ENCODE measurements around the gene MAVS. TPM values are rescaled to one million over a fixed set of nuclear protein-coding genes. Genes with fewer than 3 reads are reported as not detected.

MAVS gene
- total RNA-seq, 1 experiment from 2014 or later: 31.7 TPM

GRCh38 chr20:3803854-3804253, 42.8 kb upstream of the MAVS start:
- no peak for DNase-seq (ENCODE audit: unreplicated experiment)
- Mint-ChIP-seq H3K27ac (ENCODE audit: low read depth, unreplicated experiment) (peak overlapping the region; percentile 73), H3K27me3 (ENCODE audit: insufficient read depth, unreplicated experiment) (no peaks in the 10 kb centered on the region), H3K36me3 (ENCODE audit: insufficient read depth, unreplicated experiment) (peaks cover 86% of the 10 kb centered on the region), H3K4me3 (ENCODE audit: unreplicated experiment) (peak overlapping the region; percentile 10), H3K4me1 (ENCODE audit: insufficient read depth, unreplicated experiment) (peaks cover 57% of the 10 kb centered on the region), H3K9me3 (ENCODE audit: unreplicated experiment) (no peaks in the 10 kb centered on the region)
- no TSS peak for BruUV-seq (replicated peaks)
- intact Hi-C loops (cut with micrococcal nuclease): no loop called here
- CTCF ChIA-PET: interaction anchor here (1.1 to 1.9 kb wide), 2 partner anchors 9 to 15 kb away, joined by 3 to 14 read pairs; partner anchors contain the start of gene AP5S1
- POLR2A ChIA-PET: interaction anchor here (0.7 to 1.8 kb wide), 3 partner anchors 8 to 63 kb away, joined by 3 to 8 read pairs (median 5); partner anchors contain the start of gene CENPB
- no peak for TF ChIP-seq CTCF (IDR thresholded peaks at IDR 0.05; ENCODE audit: unreplicated experiment)

- Mint-ChIP-seq H3K27me3 (ENCODE audit: insufficient read depth, unreplicated experiment) (no peaks in the 10 kb centered on the region), H3K27ac (ENCODE audit: low read depth, unreplicated experiment) (peak overlapping the region; percentile 73), H3K4me3 (ENCODE audit: unreplicated experiment) (peak overlapping the region; percentile 10), H3K9me3 (ENCODE audit: unreplicated experiment) (no peaks in the 10 kb centered on the region), H3K4me1 (ENCODE audit: insufficient read depth, unreplicated experiment) (peaks cover 57% of the 10 kb centered on the region), H3K36me3 (ENCODE audit: insufficient read depth, unreplicated experiment) (peaks cover 82% of the 10 kb centered on the region)
- intact Hi-C loops (cut with micrococcal nuclease): no loop called here
- ChIA-PET POLR2A (interaction anchor here (0.7 to 1.8 kb wide), 3 partner anchors 18 to 125 kb away, joined by 3 to 8 read pairs (median 4); partner anchors contain the start of gene CENPB), CTCF (interaction anchor here (0.6 to 1.9 kb wide), 3 partner anchors 9 to 15 kb away, joined by 3 to 14 read pairs (median 5); partner anchors contain the start of genes AP5S1 and CDC25B)
- TF ChIP-seq CTCF (IDR thresholded peaks at IDR 0.05; ENCODE audit: unreplicated experiment): no peak
- peak; percentile 86 for DNase-seq (ENCODE audit: unreplicated experiment)
- BruUV-seq (replicated peaks): no TSS peak
Observed at GRCh38 chr20:3804254-3804751, 42.3 kb upstream of the MAVS start.

- Mint-ChIP-seq H3K27me3 (ENCODE audit: insufficient read depth, unreplicated experiment) (no peaks in the 10 kb centered on the region), H3K9me3 (ENCODE audit: unreplicated experiment) (no peaks in the 10 kb centered on the region), H3K4me3 (ENCODE audit: unreplicated experiment) (no peak overlapping the region), H3K27ac (ENCODE audit: low read depth, unreplicated experiment) (peak overlapping the region; percentile 73), H3K36me3 (ENCODE audit: insufficient read depth, unreplicated experiment) (peaks cover 85% of the 10 kb centered on the region), H3K4me1 (ENCODE audit: insufficient read depth, unreplicated experiment) (peaks cover 57% of the 10 kb centered on the region)
- no peak for TF ChIP-seq CTCF (IDR thresholded peaks at IDR 0.05; ENCODE audit: unreplicated experiment)
- intact Hi-C loops (cut with micrococcal nuclease): no loop called here
- no TSS peak for BruUV-seq (replicated peaks)
- ChIA-PET POLR2A (interaction anchor here (0.7 to 1.8 kb wide), 3 partner anchors 19 to 125 kb away, joined by 4 to 8 read pairs (median 4); partner anchors contain the start of gene CENPB), CTCF (interaction anchor here (0.6 to 1.1 kb wide), 4 partner anchors 9 to 681 kb away, joined by 3 to 5 read pairs (median 4); partner anchors contain the start of gene CDC25B)
- DNase-seq (ENCODE audit: unreplicated experiment): no peak
Observed at GRCh38 chr20:3804781-3805180, 41.9 kb upstream of the MAVS start.

- Mint-ChIP-seq H3K27ac (ENCODE audit: low read depth, unreplicated experiment) (peak overlapping the region; percentile 94), H3K4me3 (ENCODE audit: unreplicated experiment) (peak overlapping the region; percentile 66), H3K9me3 (ENCODE audit: unreplicated experiment) (no peaks in the 10 kb centered on the region), H3K27me3 (ENCODE audit: insufficient read depth, unreplicated experiment) (no peaks in the 10 kb centered on the region), H3K4me1 (ENCODE audit: insufficient read depth, unreplicated experiment) (peaks cover 58% of the 10 kb centered on the region), H3K36me3 (ENCODE audit: insufficient read depth, unreplicated experiment) (peaks cover 67% of the 10 kb centered on the region)
- ChIA-PET POLR2A (interaction anchor here (0.8 to 1.3 kb wide), 3 partner anchors 42 to 201 kb away, joined by 3 to 5 read pairs (median 3); no protein-coding TSS in a partner anchor), CTCF (interaction anchor here (0.6 to 1.1 kb wide), 4 partner anchors 13 to 497 kb away, joined by 3 read pairs; no protein-coding TSS in a partner anchor)
- DNase-seq (ENCODE audit: unreplicated experiment): no peak
- BruUV-seq (replicated peaks): TSS peak; percentile 70
- intact Hi-C loops (cut with micrococcal nuclease): no loop called here
- no peak for TF ChIP-seq CTCF (IDR thresholded peaks at IDR 0.05; ENCODE audit: unreplicated experiment)
Observed at GRCh38 chr20:3808544-3808943, 38.1 kb upstream of the MAVS start.
